ENCODE results near the gene NKPD1.

NKPD1 gene

GRCh38 chr19:45151821-45152503, 8.8 kb downstream of the NKPD1 start:
- no peak overlapping the region for H3K4me2 ChIP-seq (ENCODE audit: low read depth, low read length)
- H3K4me1 ChIP-seq (ENCODE audit: low read length) = no peaks in the 10 kb centered on the region
- no peak overlapping the region for H3K27ac ChIP-seq (ENCODE audit: low read length)
- peaks cover under 1% of the 10 kb centered on the region for H3K27me3 ChIP-seq (replicated peaks; ENCODE audit: insufficient read depth, low read length)
- H3K9ac ChIP-seq (ENCODE audit: low read length) = no peak overlapping the region
- no peak for TF ChIP-seq EZH2phosphoT487 (IDR thresholded peaks at IDR 0.05; ENCODE audit: low read length)
- TF ChIP-seq, protein P1, sequence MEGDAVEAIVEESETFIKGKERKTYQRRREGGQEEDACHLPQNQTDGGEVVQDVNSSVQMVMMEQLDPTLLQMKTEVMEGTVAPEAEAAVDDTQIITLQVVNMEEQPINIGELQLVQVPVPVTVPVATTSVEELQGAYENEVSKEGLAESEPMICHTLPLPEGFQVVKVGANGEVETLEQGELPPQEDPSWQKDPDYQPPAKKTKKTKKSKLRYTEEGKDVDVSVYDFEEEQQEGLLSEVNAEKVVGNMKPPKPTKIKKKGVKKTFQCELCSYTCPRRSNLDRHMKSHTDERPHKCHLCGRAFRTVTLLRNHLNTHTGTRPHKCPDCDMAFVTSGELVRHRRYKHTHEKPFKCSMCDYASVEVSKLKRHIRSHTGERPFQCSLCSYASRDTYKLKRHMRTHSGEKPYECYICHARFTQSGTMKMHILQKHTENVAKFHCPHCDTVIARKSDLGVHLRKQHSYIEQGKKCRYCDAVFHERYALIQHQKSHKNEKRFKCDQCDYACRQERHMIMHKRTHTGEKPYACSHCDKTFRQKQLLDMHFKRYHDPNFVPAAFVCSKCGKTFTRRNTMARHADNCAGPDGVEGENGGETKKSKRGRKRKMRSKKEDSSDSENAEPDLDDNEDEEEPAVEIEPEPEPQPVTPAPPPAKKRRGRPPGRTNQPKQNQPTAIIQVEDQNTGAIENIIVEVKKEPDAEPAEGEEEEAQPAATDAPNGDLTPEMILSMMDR (IDR thresholded peaks at IDR 0.05; ENCODE audit: low read length) = no peak
- TF ChIP-seq EZH2 (optimal IDR thresholded peaks at IDR 0.05; ENCODE audit: low read depth, low read length) = no peak
- H3K4me3 ChIP-seq (ENCODE audit: low read length) = no peak overlapping the region
- H3K36me3 ChIP-seq (replicated peaks; ENCODE audit: insufficient read depth, low read length) = no peaks in the 10 kb centered on the region
- H2AFZ ChIP-seq (ENCODE audit: low read length) = no peak overlapping the region
- H3K79me2 ChIP-seq (ENCODE audit: low read length) = no peaks in the 10 kb centered on the region
- no peaks in the 10 kb centered on the region for H3K9me2 ChIP-seq (replicated peaks; ENCODE audit: insufficient read depth, low read length)
- H3K9me3 ChIP-seq (replicated peaks; ENCODE audit: insufficient read depth, low read length) = no peaks in the 10 kb centered on the region
- no peaks in the 10 kb centered on the region for H3F3A ChIP-seq (ENCODE audit: insufficient read depth, low read length)
- DNase-seq = no peak
- no peaks in the 10 kb centered on the region for H4K20me1 ChIP-seq (ENCODE audit: insufficient read depth, low read length)

GRCh38 chr19:45151320-45151719, 9.5 kb downstream of the NKPD1 start:
- no peaks in the 10 kb centered on the region for H3F3A ChIP-seq (ENCODE audit: insufficient read depth, low read length)
- DNase-seq = no peak
- no peaks in the 10 kb centered on the region for H3K4me1 ChIP-seq (ENCODE audit: low read length)
- H2AFZ ChIP-seq (ENCODE audit: low read length) = no peak overlapping the region
- H3K27ac ChIP-seq (ENCODE audit: low read length) = no peak overlapping the region
- no peak overlapping the region for H3K9ac ChIP-seq (ENCODE audit: low read length)
- no peaks in the 10 kb centered on the region for H3K9me3 ChIP-seq (replicated peaks; ENCODE audit: insufficient read depth, low read length)
- no peaks in the 10 kb centered on the region for H3K79me2 ChIP-seq (ENCODE audit: low read length)
- no peaks in the 10 kb centered on the region for H3K9me2 ChIP-seq (replicated peaks; ENCODE audit: insufficient read depth, low read length)
- no peaks in the 10 kb centered on the region for H3K36me3 ChIP-seq (replicated peaks; ENCODE audit: insufficient read depth, low read length)
- H3K4me3 ChIP-seq (ENCODE audit: low read length) = no peak overlapping the region
- H4K20me1 ChIP-seq (ENCODE audit: insufficient read depth, low read length) = no peaks in the 10 kb centered on the region
- TF ChIP-seq, protein P1 (IDR thresholded peaks at IDR 0.05; ENCODE audit: low read length) = no peak
- TF ChIP-seq EZH2phosphoT487 (IDR thresholded peaks at IDR 0.05; ENCODE audit: low read length) (no peak), EZH2 (optimal IDR thresholded peaks at IDR 0.05; ENCODE audit: low read depth, low read length) (no peak)
- H3K4me2 ChIP-seq (ENCODE audit: low read depth, low read length) = no peak overlapping the region
- H3K27me3 ChIP-seq (replicated peaks; ENCODE audit: insufficient read depth, low read length) = no peaks in the 10 kb centered on the region; the same call in 1 of the 2 replicates

DNA sequence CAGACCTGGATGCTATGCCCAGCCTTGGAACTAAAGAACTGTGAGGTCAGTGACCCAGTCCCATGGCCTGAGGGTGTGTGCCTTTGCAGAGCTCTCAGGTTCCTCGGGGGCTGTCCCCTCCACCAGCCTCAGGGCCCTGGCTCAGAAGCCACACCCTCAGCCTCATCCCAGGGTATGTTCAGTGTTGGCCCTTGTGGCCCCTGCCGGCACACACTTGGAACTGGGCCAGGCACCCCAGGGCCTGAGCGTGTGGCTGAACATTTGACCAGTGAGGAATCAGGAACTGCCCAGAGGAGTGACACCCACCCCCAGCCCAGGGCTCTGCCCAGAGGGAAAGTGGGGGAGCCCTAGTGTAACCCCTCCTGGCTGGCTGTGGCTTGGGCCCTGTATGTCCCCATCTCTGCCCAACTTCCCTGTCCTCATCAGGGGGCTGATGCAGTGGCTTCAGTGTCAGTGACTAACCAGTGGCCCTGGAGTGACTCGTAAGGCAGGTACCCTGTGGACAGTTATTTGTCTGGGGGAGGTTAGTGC, 10.0 kb downstream of the NKPD1 start:
- H3K27me3 ChIP-seq (replicated peaks; ENCODE audit: insufficient read depth, low read length) = no peaks in the 10 kb centered on the region
- H3K4me2 ChIP-seq (ENCODE audit: low read depth, low read length) = no peak overlapping the region
- no peaks in the 10 kb centered on the region for H3K4me1 ChIP-seq (ENCODE audit: low read length)
- H3K79me2 ChIP-seq (ENCODE audit: low read length) = no peaks in the 10 kb centered on the region
- H3K9ac ChIP-seq (ENCODE audit: low read length) = no peak overlapping the region
- no peaks in the 10 kb centered on the region for H3K9me3 ChIP-seq (replicated peaks; ENCODE audit: insufficient read depth, low read length)
- no peak for DNase-seq
- H3K27ac ChIP-seq (ENCODE audit: low read length) = no peak overlapping the region
- H4K20me1 ChIP-seq (ENCODE audit: insufficient read depth, low read length) = no peaks in the 10 kb centered on the region
- no peaks in the 10 kb centered on the region for H3K36me3 ChIP-seq (replicated peaks; ENCODE audit: insufficient read depth, low read length)
- no peaks in the 10 kb centered on the region for H3K9me2 ChIP-seq (replicated peaks; ENCODE audit: insufficient read depth, low read length)
- no peak overlapping the region for H2AFZ ChIP-seq (ENCODE audit: low read length)
- no peaks in the 10 kb centered on the region for H3F3A ChIP-seq (ENCODE audit: insufficient read depth, low read length)
- TF ChIP-seq EZH2 (optimal IDR thresholded peaks at IDR 0.05; ENCODE audit: low read depth, low read length) (no peak), EZH2phosphoT487 (IDR thresholded peaks at IDR 0.05; ENCODE audit: low read length) (no peak)
- TF ChIP-seq, protein P1 (IDR thresholded peaks at IDR 0.05; ENCODE audit: low read length) = no peak
- H3K4me3 ChIP-seq (ENCODE audit: low read length) = no peak overlapping the region

Measured in MM.1S (cell line).